Gastroesophageal sphincter (tissue), 3 donors: ENCODE measurements around the gene CORO2B.

Experiments
- CTCF ChIP-seq, 4 experiments: fragments of 200-600 bp in 2 of 4; fragments of 450-650 bp in 2 of 4; sonication (generic) in 1 of 4; IDR thresholded peaks; one replicate each; pipeline ENCODE4 v1.5.1; 2017 to 2019; ENCODE audit warnings: antibody characterized with exemption in 4 of 4, mild to moderate bottlenecking in 2 of 4, moderate library complexity in 2 of 4
- EP300 ChIP-seq: sonication (generic); formaldehyde crosslinking; IDR thresholded peaks from one replicate; pipeline ENCODE4 v1.6.1; 2017; ENCODE audit warnings: antibody characterized with exemption, mild to moderate bottlenecking
- POLR2A ChIP-seq, 2 donors: fragments of 450-650 bp; IDR thresholded peaks; one replicate each; pipeline ENCODE4 v1.6.1; 2017; ENCODE audit warnings: antibody characterized with exemption in 2 of 2, mild to moderate bottlenecking in 2 of 2, moderate library complexity in 1 of 2
- POLR2AphosphoS5 ChIP-seq: sonication (generic); formaldehyde crosslinking; IDR thresholded peaks from one replicate; pipeline ENCODE4 v1.6.1; 2017; ENCODE audit warnings: antibody characterized with exemption

- no peak for TF ChIP-seq POLR2AphosphoS5
- no peak for TF ChIP-seq CTCF (IDR thresholded peaks at IDR 0.05)
- TF ChIP-seq POLR2A (IDR thresholded peaks at IDR 0.05) = no peak
- no peak for TF ChIP-seq EP300
Observed at GRCh38 chr15:68616397-68616796, 37.6 kb downstream of the CORO2B start.
